H54 (cell line): ENCODE measurements around the gene PMEPA1.

Experiments used
- DNase-seq: peaks from one replicate; pipeline ENCODE4 v3.0.0; 2011; ENCODE audit warnings: low spot score, mixed read lengths; ENCODE audit not compliant: insufficient read length
- FAIRE-seq: peaks from 3 replicates; lab custom pipeline; 2011; peaks lifted over from hg19 to GRCh38; lab: Jason Lieb, UNC
- POLR2A ChIP-seq: IDR thresholded peaks from 2 replicates; pipeline ENCODE4 v1.6.1; 2011; ENCODE audit warnings: low read depth, mild to moderate bottlenecking, low read length

The PMEPA1 gene

GRCh38 chr20:57609086-57609841, 100.6 kb downstream of the PMEPA1 start:
- TF ChIP-seq POLR2A, result no peak
- no peak for FAIRE-seq
- no peak for DNase-seq

GRCh38 chr20:57608516-57608915, 101.3 kb downstream of the PMEPA1 start:
- FAIRE-seq, result no peak
- no peak for TF ChIP-seq POLR2A
- no peak for DNase-seq

- TF ChIP-seq POLR2A, result no peak
- no peak for FAIRE-seq
These were observed 103.9 kb downstream of the PMEPA1 start for GRCh38 chr20:57605878-57606277.

GRCh38 chr20:57605045-57605444, 104.8 kb downstream of the PMEPA1 start:
- DNase-seq, result no peak
- no peak for FAIRE-seq
- no peak for TF ChIP-seq POLR2A

More at GRCh38 chr20:57605878-57606277, 103.9 kb downstream of the PMEPA1 start:
- no peak for DNase-seq

GRCh38 chr20:57603120-57603519, 106.7 kb downstream of the PMEPA1 start:
- no peak for TF ChIP-seq POLR2A
- DNase-seq (no peak), FAIRE-seq (no peak)

GRCh38 chr20:57601737-57602136, 108.1 kb downstream of the PMEPA1 start:
- FAIRE-seq (no peak), DNase-seq (no peak)
- TF ChIP-seq POLR2A, result no peak

- FAIRE-seq (no peak), DNase-seq (no peak)
- TF ChIP-seq POLR2A, result no peak
These were observed 108.6 kb downstream of the PMEPA1 start for GRCh38 chr20:57601211-57601570.

- FAIRE-seq, result no peak
These were observed 109.2 kb downstream of the PMEPA1 start for GRCh38 chr20:57600320-57601210.

GRCh38 chr20:57598491-57598890, 111.3 kb downstream of the PMEPA1 start:
- TF ChIP-seq POLR2A, result no peak
- FAIRE-seq, result no peak
- no peak for DNase-seq

More at GRCh38 chr20:57600320-57601210, 109.2 kb downstream of the PMEPA1 start:
- no peak for TF ChIP-seq POLR2A
- DNase-seq, result no peak
